IMR-90 (cell line): Measurements from ENCODE around the gene HCN4. TPM values are rescaled to one million over a fixed set of nuclear protein-coding genes. Genes with fewer than 3 reads are reported as not detected.

Experiments used
- ATAC-seq: fragments of 200-7000 bp; cut with Tn5 transposase; 2 replicates; pipeline ENCODE4 v1.9.1; 2020; ENCODE audit warnings: low read depth, mild to moderate bottlenecking, moderate library complexity
- BruUV-seq: library from RNA; stranded (reverse); fragments of 400-500 nt; replicated peaks from 2 replicates; lab custom pipeline; 2021; lab: Mats Ljungman, UMichigan
- CTCF ChIA-PET: fragments of 300-600 bp; formaldehyde crosslinking; extraction: SDS; loops from one replicate; lab custom pipeline; 2021; ENCODE audit warnings: antibody characterized with exemption; lab: Yijun Ruan, JAX
- POLR2A ChIA-PET: fragments of 300-600 bp; sonication (Branson Sonifier 250); formaldehyde crosslinking; loops from one replicate; lab custom pipeline; 2022; ENCODE audit warnings: antibody characterized with exemption; ENCODE audit not compliant: unreplicated experiment; lab: Charles Lee
- DNase-seq: peaks from one replicate; pipeline ENCODE4 v3.0.0; 2013
- H2AFZ ChIP-seq: replicated peaks from 2 replicates; pipeline ENCODE3; 2013; ENCODE audit warnings: low read length, mild to moderate bottlenecking; ENCODE audit not compliant: poor library complexity
- H2AK5ac ChIP-seq: 2 replicates; pipeline ENCODE4 v1.6.1; 2013; ENCODE audit warnings: low read depth, low read length, inconsistent platforms
- H2AK9ac ChIP-seq: replicated peaks from 2 replicates; pipeline ENCODE3; 2013; ENCODE audit warnings: mild to moderate bottlenecking, low read depth, low read length, moderate library complexity; ENCODE audit not compliant: poor library complexity
- H2BK120ac ChIP-seq: 2 replicates; pipeline ENCODE4 v1.6.1; 2013; ENCODE audit warnings: low read depth, low read length, inconsistent platforms
- H2BK15ac ChIP-seq: 3 replicates; pipeline ENCODE4 v1.6.1; 2013; ENCODE audit warnings: low read depth, low read length, inconsistent platforms
- H2BK20ac ChIP-seq: 2 replicates; pipeline ENCODE4 v1.6.1; 2013; ENCODE audit warnings: low read depth, mild to moderate bottlenecking, inconsistent platforms, low read length, moderate library complexity
- H2BK5ac ChIP-seq: 2 replicates; pipeline ENCODE4 v1.6.1; 2013; ENCODE audit warnings: mild to moderate bottlenecking, low read depth, low read length, inconsistent platforms; ENCODE audit not compliant: poor library complexity, severe bottlenecking
- H3K14ac ChIP-seq: replicated peaks from 2 replicates; pipeline ENCODE4 v1.6.1; 2013; ENCODE audit warnings: low read depth, low read length, inconsistent platforms
- H3K18ac ChIP-seq: 2 replicates; pipeline ENCODE4 v1.6.1; 2013; ENCODE audit warnings: low read depth, low read length, control low read depth
- H3K23ac ChIP-seq: 2 replicates; pipeline ENCODE4 v1.6.1; 2013; ENCODE audit warnings: low read depth, low read length, inconsistent platforms
- H3K27ac ChIP-seq: 2 replicates; pipeline ENCODE4 v1.5.1; 2013; ENCODE audit warnings: mild to moderate bottlenecking, control low read depth, low read length; ENCODE audit not compliant: insufficient read depth
- H3K27me3 ChIP-seq: 2 replicates; pipeline ENCODE4 v1.6.1; 2013; ENCODE audit warnings: low read length; ENCODE audit not compliant: control insufficient read depth, insufficient read depth
- H3K36me3 ChIP-seq: 2 replicates; pipeline ENCODE4 v1.6.1; 2013; ENCODE audit warnings: low read length, mixed read lengths; ENCODE audit not compliant: control insufficient read depth, insufficient read depth
- H3K4ac ChIP-seq: 2 replicates; pipeline ENCODE4 v1.6.1; 2013; ENCODE audit warnings: low read depth, low read length, inconsistent platforms
- H3K4me1 ChIP-seq: 2 replicates; pipeline ENCODE4 v1.6.1; 2013; ENCODE audit warnings: low read length, mixed read lengths; ENCODE audit not compliant: control insufficient read depth, insufficient read depth
- H3K4me2 ChIP-seq: 2 replicates; pipeline ENCODE4 v1.6.1; 2013; ENCODE audit warnings: low read depth, mild to moderate bottlenecking, control low read depth, low read length, moderate library complexity
- H3K4me3 ChIP-seq: 2 replicates; pipeline ENCODE4 v1.5.1; 2013; ENCODE audit warnings: low read depth, mild to moderate bottlenecking, control low read depth, low read length, moderate library complexity; ENCODE audit not compliant: insufficient read depth
- H3K56ac ChIP-seq: 2 replicates; pipeline ENCODE4 v1.6.1; 2013; ENCODE audit warnings: low read length, inconsistent platforms; ENCODE audit not compliant: insufficient read depth; ENCODE audit errors: extremely low read depth
- H3K79me1 ChIP-seq, 2 experiments: 2 replicates each; pipeline ENCODE4 v1.6.1; 2013; ENCODE audit warnings: low read length in 2 of 2, inconsistent platforms in 1 of 2, low read depth in 1 of 2
- H3K9ac ChIP-seq: 2 replicates; pipeline ENCODE4 v1.6.1; 2013; ENCODE audit warnings: low read depth, low read length, control low read depth
- H3K9me1 ChIP-seq: 2 replicates; pipeline ENCODE4 v1.6.1; 2013; ENCODE audit warnings: low read length, inconsistent platforms; ENCODE audit not compliant: insufficient read depth
- H3K9me3 ChIP-seq: 2 replicates; pipeline ENCODE4 v1.6.1; 2013; ENCODE audit warnings: low read length; ENCODE audit not compliant: control insufficient read depth, insufficient read depth
- H4K20me1 ChIP-seq: 2 replicates; pipeline ENCODE4 v1.6.1; 2013; ENCODE audit warnings: low read length, inconsistent platforms; ENCODE audit not compliant: insufficient read depth
- H4K5ac ChIP-seq: 2 replicates; pipeline ENCODE4 v1.6.1; 2013; ENCODE audit warnings: mild to moderate bottlenecking, low read depth, low read length, control low read depth
- H4K8ac ChIP-seq, 2 experiments: 2 replicates each; pipeline ENCODE4 v1.6.1; 2013; ENCODE audit warnings: low read depth in 2 of 2, low read length in 2 of 2, control low read depth in 1 of 2, inconsistent platforms in 1 of 2
- H4K91ac ChIP-seq: 2 replicates; pipeline ENCODE4 v1.6.1; 2013; ENCODE audit warnings: low read depth, low read length, inconsistent platforms; ENCODE audit not compliant: insufficient read depth
- BHLHE40 ChIP-seq: fragments of 150-350 bp; IDR thresholded peaks from 2 replicates; pipeline ENCODE4 v1.6.1; 2016; ENCODE audit warnings: mild to moderate bottlenecking, low read depth, low read length
- CTCF ChIP-seq: conservative IDR thresholded peaks from 2 replicates; pipeline ENCODE4 v1.5.1; 2012; ENCODE audit warnings: mild to moderate bottlenecking, low read depth, low read length, improper control_type of control experiment
- ELK1 ChIP-seq: fragments of 150-350 bp; IDR thresholded peaks from 2 replicates; pipeline ENCODE4 v1.6.1; 2016; ENCODE audit warnings: low read depth, mild to moderate bottlenecking, low read length, moderate library complexity, borderline replicate concordance
- FOS ChIP-seq: fragments of 150-350 bp; IDR thresholded peaks from 2 replicates; pipeline ENCODE4 v1.6.1; 2016; ENCODE audit warnings: low read depth, low read length
- MAFK ChIP-seq: IDR thresholded peaks from 2 replicates; pipeline ENCODE4 v1.6.1; 2012; ENCODE audit warnings: low read depth, low read length, improper control_type of control experiment
- MAZ ChIP-seq: IDR thresholded peaks from 2 replicates; pipeline ENCODE4 v1.6.1; 2012; ENCODE audit warnings: low read depth, mild to moderate bottlenecking, low read length, improper control_type of control experiment, moderate library complexity, borderline replicate concordance
- RAD21 ChIP-seq: IDR thresholded peaks from 2 replicates; pipeline ENCODE4 v1.6.1; 2012; ENCODE audit warnings: low read length, improper control_type of control experiment
- RFX5 ChIP-seq: IDR thresholded peaks from 2 replicates; pipeline ENCODE4 v1.8.0; 2012; ENCODE audit warnings: low read depth, mild to moderate bottlenecking, low read length, moderate library complexity
- SMC3 ChIP-seq: fragments of 150-350 bp; IDR thresholded peaks from 2 replicates; pipeline ENCODE4 v1.6.1; 2016; ENCODE audit warnings: low read depth, mild to moderate bottlenecking, antibody characterized with exemption, low read length, moderate library complexity
- WGBS, 2 experiments: methylation state at CpG; one replicate each; pipeline versions ENCODE4 v1.1.5 to v1.1.7; 2013; ENCODE audit warnings: missing lambda C conversion rate in 2 of 2; ENCODE audit not compliant: insufficient read length in 1 of 2; ENCODE audit errors: extremely low coverage in 2 of 2; 5-methylcytosine and 5-hydroxymethylcytosine counted together
- dilution Hi-C: fragments of 300-500 bp; cut with HindIII; formaldehyde crosslinking; loops from one replicate; pipeline ENCODE4 v1.14.3; 2018; ENCODE audit warnings: low sequenced_read_pairs; ENCODE audit not compliant: unreplicated experiment
- in situ Hi-C: fragments of 300-500 bp; cut with MboI; formaldehyde crosslinking; loops from 3 replicates; pipeline ENCODE4 v1.14.3; 2019; ENCODE audit warnings: low sequenced_read_pairs, inconsistent platforms, mixed read lengths
- intact Hi-C: fragments of 100-400 bp; cut with micrococcal nuclease; formaldehyde crosslinking; loops from 2 replicates; pipeline ENCODE4 v1.10.0; 2022
- polyA plus RNA-seq, 3 experiments: library from polyadenylated mRNA; depleted of rRNA; stranded (reverse); fragments of >200 nt; gene quantifications; 2 replicates each; pipeline ENCODE4 v1.2.3, GENCODE V29; 2012; ENCODE audit warnings: low replicate concordance in 1 of 3
- total RNA-seq: library from RNA; depleted of rRNA; stranded (reverse); fragments of >200 nt; gene quantifications from 2 replicates; pipeline ENCODE4 v1.2.3, GENCODE V29; 2012

HCN4 gene
- total and polyA plus RNA-seq, 2 of the 4 experiments (the other 2 are of a cell fraction) = not detected

- H4K20me1 ChIP-seq = no peaks in the 10 kb centered on the region
- DNase-seq (no peak), ATAC-seq (no peak)
- dilution Hi-C loops = no loop called here
- H2AK9ac ChIP-seq = no peak overlapping the region
- POLR2A ChIA-PET = no interaction called here
- no peak overlapping the region for H3K14ac ChIP-seq
- BruUV-seq = no TSS peak
- no peak overlapping the region for H3K27ac ChIP-seq
- H3K56ac ChIP-seq = no peak overlapping the region
- no peak overlapping the region for H2AFZ ChIP-seq
- H3K4me2 ChIP-seq = no peak overlapping the region
- no peak overlapping the region for H2BK5ac ChIP-seq
- no peaks in the 10 kb centered on the region for H3K9me1 ChIP-seq
- TF ChIP-seq RAD21 = no peak
- TF ChIP-seq MAZ = no peak
- no peak for TF ChIP-seq BHLHE40
- no peak for TF ChIP-seq ELK1
- TF ChIP-seq RFX5 = no peak
- no peak for TF ChIP-seq MAFK
- no peak for TF ChIP-seq CTCF
- no peak for TF ChIP-seq SMC3
- no peak for TF ChIP-seq FOS
- no peak overlapping the region for H3K4ac ChIP-seq
- no peaks in the 10 kb centered on the region for H3K36me3 ChIP-seq
- CTCF ChIA-PET = no interaction called here
- no peak overlapping the region for H2BK15ac ChIP-seq
- no peak overlapping the region for H3K18ac ChIP-seq
- H3K4me3 ChIP-seq = no peak overlapping the region
- H3K9ac ChIP-seq = no peak overlapping the region
- no peaks in the 10 kb centered on the region for H3K9me3 ChIP-seq
- H4K91ac ChIP-seq = no peak overlapping the region
- H3K27me3 ChIP-seq = peaks cover 48% of the 10 kb centered on the region
- in situ Hi-C loops = no loop called here
- intact Hi-C loops = no loop called here
- no peak overlapping the region for H2BK20ac ChIP-seq
- no peak overlapping the region for H4K5ac ChIP-seq
- H4K8ac ChIP-seq = no peak overlapping the region
- WGBS, 2 experiments = 100% methylated on average over 4 of the region's 10 CpGs; no CpG with 5 or more reads in 1 of the 2 experiments
- no peak overlapping the region for H3K23ac ChIP-seq
- no peak overlapping the region for H2AK5ac ChIP-seq
- H3K79me1 ChIP-seq = no peaks in the 10 kb centered on the region
- H2BK120ac ChIP-seq = no peak overlapping the region
- no peaks in the 10 kb centered on the region for H3K4me1 ChIP-seq
These were observed 16.7 kb downstream of the HCN4 start for GRCh38 chr15:73352082-73352481.
